ENCODE results near the gene ERCC2. TPM values are rescaled to one million over a fixed set of nuclear protein-coding genes. Genes with fewer than 3 reads are reported as not detected.

ERCC2 gene
- total and polyA plus RNA-seq, 3 donors from 2014 or later, result 37.5 to 49.8 (median 46.4) TPM

DNA sequence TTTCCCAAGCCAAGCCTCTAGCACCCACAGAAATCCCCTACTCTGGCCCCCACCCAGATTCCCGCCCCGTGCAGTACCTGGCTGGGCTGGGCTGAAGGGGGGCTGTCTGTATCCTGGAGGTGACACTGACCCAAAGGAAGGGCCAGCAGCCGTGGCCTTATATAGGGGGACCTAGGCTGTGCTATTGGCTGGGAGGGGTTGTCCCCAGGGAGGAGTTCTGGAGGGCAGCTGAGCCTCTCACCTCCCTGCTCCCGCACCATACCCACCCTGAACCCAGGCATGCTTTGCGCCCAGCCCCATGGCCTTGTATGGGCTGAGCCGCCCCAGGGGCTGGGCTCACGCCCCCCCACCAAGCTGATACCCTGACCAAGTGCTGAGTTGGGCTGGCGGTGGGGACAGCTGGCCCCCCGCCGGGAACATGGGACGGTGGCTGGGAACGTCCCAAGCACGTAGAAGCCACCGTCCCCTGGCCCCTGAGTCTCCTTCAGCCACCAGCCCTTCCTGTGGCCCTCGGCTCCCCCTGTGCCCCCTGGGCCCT, 47.6 kb downstream of the ERCC2 start, which contains the start of gene CKM:
TSS of gene CKM (minus strand) at position 132 of the 538 bp plus-strand sequence. CDS start 3,162 bp downstream, outside the sequence.
- TF ChIP-seq, protein P1, sequence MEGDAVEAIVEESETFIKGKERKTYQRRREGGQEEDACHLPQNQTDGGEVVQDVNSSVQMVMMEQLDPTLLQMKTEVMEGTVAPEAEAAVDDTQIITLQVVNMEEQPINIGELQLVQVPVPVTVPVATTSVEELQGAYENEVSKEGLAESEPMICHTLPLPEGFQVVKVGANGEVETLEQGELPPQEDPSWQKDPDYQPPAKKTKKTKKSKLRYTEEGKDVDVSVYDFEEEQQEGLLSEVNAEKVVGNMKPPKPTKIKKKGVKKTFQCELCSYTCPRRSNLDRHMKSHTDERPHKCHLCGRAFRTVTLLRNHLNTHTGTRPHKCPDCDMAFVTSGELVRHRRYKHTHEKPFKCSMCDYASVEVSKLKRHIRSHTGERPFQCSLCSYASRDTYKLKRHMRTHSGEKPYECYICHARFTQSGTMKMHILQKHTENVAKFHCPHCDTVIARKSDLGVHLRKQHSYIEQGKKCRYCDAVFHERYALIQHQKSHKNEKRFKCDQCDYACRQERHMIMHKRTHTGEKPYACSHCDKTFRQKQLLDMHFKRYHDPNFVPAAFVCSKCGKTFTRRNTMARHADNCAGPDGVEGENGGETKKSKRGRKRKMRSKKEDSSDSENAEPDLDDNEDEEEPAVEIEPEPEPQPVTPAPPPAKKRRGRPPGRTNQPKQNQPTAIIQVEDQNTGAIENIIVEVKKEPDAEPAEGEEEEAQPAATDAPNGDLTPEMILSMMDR (IDR thresholded peaks at IDR 0.05), result no peak
- no peak for TF ChIP-seq POLR2A (IDR thresholded peaks at IDR 0.05)
- H3K4me3 ChIP-seq, result peak within 1 kb of the TSS in 1 of 2 donors; percentile 31
- WGBS, 2 donors, result 40% methylated on average over 14 of the region's 15 CpGs; no CpG with 5 or more reads in 1 of the 2 donors
- no peaks in the 10 kb centered on the region for H3K9me3 ChIP-seq
- no peaks in the 10 kb centered on the region for H3K36me3 ChIP-seq (ENCODE audit: low read depth, missing control alignments)
- no peak for DNase-seq
- peaks cover 24% of the 10 kb centered on the region for H3K4me1 ChIP-seq
- no peaks in the 10 kb centered on the region for H3K27me3 ChIP-seq
- H3K27ac ChIP-seq, result no peak within 1 kb of the TSS
- intact Hi-C loops (cut with DNase I; ENCODE audit: low total_unique reads), result no loop called here

DNA sequence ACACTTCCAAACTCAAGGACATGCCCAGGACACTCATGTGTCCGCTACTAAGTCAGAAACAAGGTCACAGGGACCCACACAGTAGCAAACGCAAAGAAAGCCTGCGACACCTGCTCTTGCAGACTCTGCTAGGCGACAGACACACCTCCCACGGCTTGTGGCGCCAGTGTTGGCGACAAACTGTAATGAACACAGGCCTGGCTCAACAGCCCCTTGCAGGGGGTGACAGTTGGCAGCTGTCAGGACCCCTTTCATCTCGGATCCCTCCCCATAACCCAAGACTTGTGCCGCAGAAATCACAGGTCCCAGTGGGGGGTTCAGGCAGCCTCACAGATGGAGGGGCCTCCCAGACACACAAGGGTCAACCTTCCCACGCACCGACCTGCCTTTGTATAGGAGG, 48.1 kb downstream of the ERCC2 start:
- H3K27ac ChIP-seq, result no peak overlapping the region
- TF ChIP-seq, protein P1 (IDR thresholded peaks at IDR 0.05), result no peak
- TF ChIP-seq POLR2A (IDR thresholded peaks at IDR 0.05), result no peak
- WGBS, 2 donors, result 57 to 67% methylated on average over 8 to 11 of the region's 11 CpGs

DNA sequence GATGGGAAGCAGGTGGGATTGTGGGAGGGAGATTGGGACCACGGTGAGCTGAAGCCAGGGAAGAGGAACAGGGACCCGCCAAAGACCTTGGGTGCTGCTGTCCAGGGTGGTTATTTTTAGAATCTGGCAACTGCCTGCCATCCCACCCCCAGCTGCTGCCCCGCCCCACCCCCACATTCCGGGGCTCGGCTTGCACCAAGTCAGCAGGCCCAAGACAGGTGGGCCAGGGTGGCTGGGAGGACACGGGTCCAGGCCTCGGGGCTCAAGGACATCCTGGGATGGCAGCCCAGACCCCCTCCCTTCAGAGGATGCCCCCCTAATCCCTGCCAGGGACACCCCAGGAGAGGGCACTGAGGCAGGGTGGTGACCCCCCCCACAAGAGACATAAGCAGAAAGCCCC, 48.5 kb downstream of the ERCC2 start:
- WGBS, 2 donors, result 34 to 46% methylated on average over 4 to 7 of the region's 7 CpGs
- H3K9me3 ChIP-seq, result no peaks in the 10 kb centered on the region
- no peak overlapping the region for H3K27ac ChIP-seq
- intact Hi-C loops (cut with DNase I; ENCODE audit: low total_unique reads), result no loop called here
- DNase-seq, result no peak
- no peak for TF ChIP-seq POLR2A (IDR thresholded peaks at IDR 0.05)
- TF ChIP-seq, protein P1 (IDR thresholded peaks at IDR 0.05), result no peak
- no peaks in the 10 kb centered on the region for H3K27me3 ChIP-seq
- no peak overlapping the region for H3K4me3 ChIP-seq
- peaks cover 24% of the 10 kb centered on the region for H3K4me1 ChIP-seq
- H3K36me3 ChIP-seq (ENCODE audit: low read depth, missing control alignments), result no peaks in the 10 kb centered on the region

More for the DNA sequence above, 48.1 kb downstream of the ERCC2 start:
- no peak for DNase-seq
- no peaks in the 10 kb centered on the region for H3K9me3 ChIP-seq
- H3K36me3 ChIP-seq (ENCODE audit: low read depth, missing control alignments), result no peaks in the 10 kb centered on the region
- peaks cover 24% of the 10 kb centered on the region for H3K4me1 ChIP-seq
- intact Hi-C loops (cut with DNase I; ENCODE audit: low total_unique reads), result no loop called here
- no peaks in the 10 kb centered on the region for H3K27me3 ChIP-seq
- H3K4me3 ChIP-seq, result no peak overlapping the region

DNA sequence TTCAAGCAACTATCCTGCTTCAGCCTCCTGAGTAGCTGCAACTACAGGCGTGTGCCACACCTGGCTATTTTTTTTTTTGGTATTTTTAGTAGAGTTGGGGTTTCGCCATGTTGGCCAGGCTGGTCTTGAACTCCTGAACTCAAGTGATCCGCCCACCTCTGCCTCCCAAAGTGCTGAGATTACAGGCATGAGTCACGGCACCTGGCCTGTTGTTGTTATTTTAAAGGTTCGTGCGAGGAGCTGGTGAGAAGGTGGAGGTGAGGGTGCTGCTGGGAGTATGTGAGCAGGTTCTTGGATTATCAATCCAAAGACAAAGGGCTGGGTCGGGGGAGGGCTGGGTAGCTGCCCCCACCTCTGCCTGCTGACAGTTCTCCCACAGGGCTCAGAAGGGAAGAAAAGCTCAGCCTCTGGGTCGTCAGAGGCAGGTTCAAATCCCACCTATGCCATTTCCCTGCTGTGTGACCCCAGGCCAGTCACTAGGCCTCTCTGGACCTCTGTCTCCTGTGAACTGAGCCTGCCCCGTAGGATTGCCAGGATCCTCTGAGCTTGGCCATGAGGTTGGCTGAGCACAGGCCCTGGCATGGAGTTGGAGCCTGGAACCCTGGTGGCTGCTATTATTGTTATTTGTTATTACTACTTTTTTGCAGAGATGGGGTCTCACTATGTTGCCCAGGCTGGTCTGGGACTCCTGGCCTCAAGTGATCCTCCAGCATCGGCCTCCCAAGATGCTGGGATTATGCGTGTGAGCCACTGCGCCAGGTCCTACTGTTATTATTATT, 49.2 kb downstream of the ERCC2 start:
- DNase-seq, result no peak
- peaks cover 24% of the 10 kb centered on the region for H3K4me1 ChIP-seq
- H3K4me3 ChIP-seq, result no peak overlapping the region
- 70 to 72% methylated on average over 11 to 12 of the region's 12 CpGs for WGBS, 2 donors
- TF ChIP-seq, protein P1 (IDR thresholded peaks at IDR 0.05), result no peak
- no peak for TF ChIP-seq POLR2A (IDR thresholded peaks at IDR 0.05)
- no peaks in the 10 kb centered on the region for H3K9me3 ChIP-seq
- H3K36me3 ChIP-seq (ENCODE audit: low read depth, missing control alignments), result no peaks in the 10 kb centered on the region
- H3K27ac ChIP-seq, result no peak overlapping the region
- H3K27me3 ChIP-seq, result no peaks in the 10 kb centered on the region
- intact Hi-C loops (cut with DNase I; ENCODE audit: low total_unique reads), result no loop called here

Data from testis (tissue), 3 donors.